HG03060 (cell line): ENCODE measurements around the gene PBX1.

Experiments
- ATAC-seq: cut with Tn5 transposase; IDR thresholded peaks from one replicate; pipeline ENCODE4 v1.9.1; 2021; ENCODE audit warnings: low read depth, moderate number of reproducible peaks; ENCODE audit not compliant: unreplicated experiment

Gene PBX1

GRCh38 chr1:164660412-164660772, 101.4 kb downstream of the PBX1 start:
- peak; percentile 92 for ATAC-seq

- ATAC-seq = no peak
These were observed 101.8 kb downstream of the PBX1 start for GRCh38 chr1:164660775-164661174.

- ATAC-seq = no peak
These were observed 103.5 kb downstream of the PBX1 start for GRCh38 chr1:164662462-164662861.

GRCh38 chr1:164662955-164663354, 104.0 kb downstream of the PBX1 start:
- ATAC-seq = no peak

- no peak for ATAC-seq
These were observed 105.1 kb downstream of the PBX1 start for GRCh38 chr1:164664127-164664526.

GRCh38 chr1:164667001-164667400, 108.0 kb downstream of the PBX1 start:
- no peak for ATAC-seq

- ATAC-seq = no peak
These were observed 108.6 kb downstream of the PBX1 start for GRCh38 chr1:164667600-164667999.

GRCh38 chr1:164668491-164669400, 109.8 kb downstream of the PBX1 start:
- no peak for ATAC-seq

- no peak for ATAC-seq
These were observed 111.0 kb downstream of the PBX1 start for GRCh38 chr1:164670026-164670425.

GRCh38 chr1:164670786-164671185, 111.8 kb downstream of the PBX1 start:
- ATAC-seq = no peak

GRCh38 chr1:164671323-164671965, 112.5 kb downstream of the PBX1 start:
- ATAC-seq = no peak

- no peak for ATAC-seq
These were observed 113.1 kb downstream of the PBX1 start for GRCh38 chr1:164671966-164672571.

GRCh38 chr1:164672588-164672987, 113.6 kb downstream of the PBX1 start:
- no peak for ATAC-seq

- no peak for ATAC-seq
These were observed 114.7 kb downstream of the PBX1 start for GRCh38 chr1:164673584-164674214.

GRCh38 chr1:164675342-164675904, 116.4 kb downstream of the PBX1 start:
- ATAC-seq = no peak

- ATAC-seq = no peak
These were observed 119.2 kb downstream of the PBX1 start for GRCh38 chr1:164678136-164678700.

- ATAC-seq = no peak
These were observed 123.6 kb downstream of the PBX1 start for GRCh38 chr1:164682570-164682969.

GRCh38 chr1:164683235-164683634, 124.3 kb downstream of the PBX1 start:
- no peak for ATAC-seq

- no peak for ATAC-seq
These were observed 126.5 kb downstream of the PBX1 start for GRCh38 chr1:164685266-164686035.

GRCh38 chr1:164687777-164688176, 128.8 kb downstream of the PBX1 start:
- ATAC-seq = no peak
